SK-N-SH (cell line): ENCODE results near the gene EMP1.

Source experiments
- CTCF ChIP-seq: fragments of 200-600 bp; sonication (generic); IDR thresholded peaks from 2 replicates; pipeline ENCODE4 v1.6.1; 2017; ENCODE audit warnings: antibody characterized with exemption, mild to moderate bottlenecking, moderate library complexity
- ELF1 ChIP-seq: IDR thresholded peaks from 2 replicates; pipeline ENCODE4 v1.4.0; 2012
- FOSL2 ChIP-seq: IDR thresholded peaks from 2 replicates; pipeline ENCODE4 v1.4.0; 2012; ENCODE audit warnings: low read depth, mild to moderate bottlenecking, moderate library complexity, borderline replicate concordance
- MXI1 ChIP-seq: IDR thresholded peaks from 2 replicates; pipeline ENCODE4 v1.6.1; 2012; ENCODE audit warnings: mild to moderate bottlenecking, low read depth, low read length, improper control_type of control experiment
- POLR2AphosphoS5 ChIP-seq: IDR thresholded peaks from 2 replicates; pipeline ENCODE4 v1.6.1; 2012; ENCODE audit warnings: low read depth, low read length
- RAD21 ChIP-seq: IDR thresholded peaks from 2 replicates; pipeline ENCODE4 v1.6.1; 2012; ENCODE audit warnings: mild to moderate bottlenecking, low read length
- RFX5 ChIP-seq: IDR thresholded peaks from 2 replicates; pipeline ENCODE4 v1.6.1; 2012; ENCODE audit warnings: mild to moderate bottlenecking, improper control_type of control experiment, low read length
- USF2 ChIP-seq: fragments of 150-350 bp; IDR thresholded peaks from 2 replicates; pipeline ENCODE4 v1.6.1; 2017; ENCODE audit warnings: antibody characterized with exemption, low read length, low read depth, borderline replicate concordance
- ZBTB33 ChIP-seq: IDR thresholded peaks from 2 replicates; pipeline ENCODE4 v1.4.0; 2012; ENCODE audit warnings: low read depth, borderline replicate concordance
- TF ChIP-seq, protein P1 (sequence below): IDR thresholded peaks from 2 replicates; pipeline ENCODE4 v1.6.1; 2012; ENCODE audit warnings: mild to moderate bottlenecking, low read depth, low read length, moderate library complexity

DNA sequence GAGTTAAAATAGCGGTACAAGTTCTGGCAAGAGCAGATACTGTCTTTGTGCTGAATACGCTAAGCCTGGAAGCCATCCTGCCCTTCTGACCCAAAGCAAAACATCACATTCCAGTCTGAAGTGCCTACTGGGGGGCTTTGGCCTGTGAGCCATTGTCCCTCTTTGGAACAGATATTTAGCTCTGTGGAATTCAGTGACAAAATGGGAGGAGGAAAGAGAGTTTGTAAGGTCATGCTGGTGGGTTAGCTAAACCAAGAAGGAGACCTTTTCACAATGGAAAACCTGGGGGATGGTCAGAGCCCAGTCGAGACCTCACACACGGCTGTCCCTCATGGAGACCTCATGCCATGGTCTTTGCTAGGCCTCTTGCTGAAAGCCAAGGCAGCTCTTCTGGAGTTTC lies 18.5 kb downstream of the EMP1 start:
- no peak for TF ChIP-seq FOSL2
- no peak for TF ChIP-seq CTCF
- TF ChIP-seq ELF1, result no peak
- TF ChIP-seq ZBTB33, result no peak
- TF ChIP-seq, protein P1, sequence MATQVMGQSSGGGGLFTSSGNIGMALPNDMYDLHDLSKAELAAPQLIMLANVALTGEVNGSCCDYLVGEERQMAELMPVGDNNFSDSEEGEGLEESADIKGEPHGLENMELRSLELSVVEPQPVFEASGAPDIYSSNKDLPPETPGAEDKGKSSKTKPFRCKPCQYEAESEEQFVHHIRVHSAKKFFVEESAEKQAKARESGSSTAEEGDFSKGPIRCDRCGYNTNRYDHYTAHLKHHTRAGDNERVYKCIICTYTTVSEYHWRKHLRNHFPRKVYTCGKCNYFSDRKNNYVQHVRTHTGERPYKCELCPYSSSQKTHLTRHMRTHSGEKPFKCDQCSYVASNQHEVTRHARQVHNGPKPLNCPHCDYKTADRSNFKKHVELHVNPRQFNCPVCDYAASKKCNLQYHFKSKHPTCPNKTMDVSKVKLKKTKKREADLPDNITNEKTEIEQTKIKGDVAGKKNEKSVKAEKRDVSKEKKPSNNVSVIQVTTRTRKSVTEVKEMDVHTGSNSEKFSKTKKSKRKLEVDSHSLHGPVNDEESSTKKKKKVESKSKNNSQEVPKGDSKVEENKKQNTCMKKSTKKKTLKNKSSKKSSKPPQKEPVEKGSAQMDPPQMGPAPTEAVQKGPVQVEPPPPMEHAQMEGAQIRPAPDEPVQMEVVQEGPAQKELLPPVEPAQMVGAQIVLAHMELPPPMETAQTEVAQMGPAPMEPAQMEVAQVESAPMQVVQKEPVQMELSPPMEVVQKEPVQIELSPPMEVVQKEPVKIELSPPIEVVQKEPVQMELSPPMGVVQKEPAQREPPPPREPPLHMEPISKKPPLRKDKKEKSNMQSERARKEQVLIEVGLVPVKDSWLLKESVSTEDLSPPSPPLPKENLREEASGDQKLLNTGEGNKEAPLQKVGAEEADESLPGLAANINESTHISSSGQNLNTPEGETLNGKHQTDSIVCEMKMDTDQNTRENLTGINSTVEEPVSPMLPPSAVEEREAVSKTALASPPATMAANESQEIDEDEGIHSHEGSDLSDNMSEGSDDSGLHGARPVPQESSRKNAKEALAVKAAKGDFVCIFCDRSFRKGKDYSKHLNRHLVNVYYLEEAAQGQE, result no peak
- no peak for TF ChIP-seq USF2
- no peak for TF ChIP-seq MXI1
- no peak for TF ChIP-seq POLR2AphosphoS5
- no peak for TF ChIP-seq RAD21
- no peak for TF ChIP-seq RFX5
